Common myeloid progenitor, CD34-positive (primary cell): ENCODE measurements around the gene MAP3K20.
"Not testable (repeated sequence)": the region's sequence is repeated elsewhere in the genome, so short reads cannot be mapped to it uniquely, and the experiment has no call there.

Source experiments
- CTCF ChIA-PET: fragments of 350-600 bp; sonication (Branson Sonifier 250); formaldehyde crosslinking; loops from one replicate; lab custom pipeline; 2021; ENCODE audit warnings: antibody characterized with exemption; lab: Charles Lee
- POLR2A ChIA-PET: fragments of 350-600 bp; sonication (Branson Sonifier 250); formaldehyde crosslinking; loops from one replicate; lab custom pipeline; 2021; ENCODE audit warnings: antibody characterized with exemption; lab: Charles Lee
- DNase-seq, 3 donors: peaks; one replicate each; pipeline versions ENCODE4 v3.0.0 to v3.0.0-alpha.2; 2013
- H3K27ac ChIP-seq, 2 experiments: 1 replicate in 1 of 2; 2 replicates in 1 of 2; pipeline ENCODE4 v1.7.0; 2013; ENCODE audit warnings: inconsistent platforms in 2 of 2, low read length in 2 of 2, mild to moderate bottlenecking in 2 of 2, low read depth in 1 of 2, moderate library complexity in 1 of 2; ENCODE audit not compliant: severe bottlenecking in 2 of 2, insufficient read depth in 1 of 2, poor library complexity in 1 of 2
- H3K27me3 ChIP-seq, 5 experiments: replicated peaks in 2 of 5; 1 replicate in 3 of 5; 2 replicates in 2 of 5; pipeline versions ENCODE4 v1.6.1 to v1.7.0; 2013; ENCODE audit warnings: low read length in 4 of 5, mild to moderate bottlenecking in 2 of 5, moderate library complexity in 2 of 5, inconsistent platforms in 1 of 5; ENCODE audit not compliant: insufficient read depth in 5 of 5, control insufficient read depth in 4 of 5
- H3K36me3 ChIP-seq, 4 experiments: 1 replicate in 2 of 4; 2 replicates in 2 of 4; pipeline versions ENCODE4 v1.6.1 to v1.7.0; 2013; ENCODE audit warnings: low read length in 3 of 4, control low read depth in 1 of 4, mild to moderate bottlenecking in 1 of 4; ENCODE audit not compliant: control insufficient read depth in 4 of 4, insufficient read depth in 4 of 4
- H3K4me1 ChIP-seq, 4 experiments: 1 replicate in 3 of 4; 2 replicates in 1 of 4; pipeline versions ENCODE4 v1.6.1 to v1.7.1; 2013; ENCODE audit warnings: low read length in 3 of 4, mild to moderate bottlenecking in 3 of 4, control low read depth in 1 of 4, inconsistent platforms in 1 of 4, moderate library complexity in 1 of 4; ENCODE audit not compliant: control insufficient read depth in 4 of 4, insufficient read depth in 4 of 4; ENCODE audit errors: control extremely low read depth in 1 of 4
- H3K4me3 ChIP-seq, 7 experiments: 1 replicate in 4 of 7; 2 replicates in 3 of 7; pipeline versions ENCODE4 v1.5.1 to v1.7.0; 2013; ENCODE audit warnings: mild to moderate bottlenecking in 7 of 7, low read length in 6 of 7, moderate library complexity in 6 of 7, inconsistent platforms in 2 of 7, low read depth in 2 of 7, control low read depth in 1 of 7; ENCODE audit not compliant: insufficient read depth in 4 of 7, control insufficient read depth in 1 of 7; ENCODE audit errors: extremely low read depth in 1 of 7
- H3K9me3 ChIP-seq, 5 experiments: 1 replicate in 4 of 5; 2 replicates in 1 of 5; pipeline versions ENCODE4 v1.6.1 to v1.7.1; 2013; ENCODE audit warnings: low read length in 4 of 5, mild to moderate bottlenecking in 2 of 5, inconsistent platforms in 1 of 5, low read depth in 1 of 5, moderate library complexity in 1 of 5; ENCODE audit not compliant: control insufficient read depth in 4 of 5, insufficient read depth in 2 of 5; ENCODE audit errors: control extremely low read depth in 1 of 5
- WGBS: methylation state at CpG from one replicate; pipeline ENCODE4 v1.1.5; 2013; ENCODE audit not compliant: insufficient coverage; 5-methylcytosine and 5-hydroxymethylcytosine counted together

The MAP3K20 gene

DNA sequence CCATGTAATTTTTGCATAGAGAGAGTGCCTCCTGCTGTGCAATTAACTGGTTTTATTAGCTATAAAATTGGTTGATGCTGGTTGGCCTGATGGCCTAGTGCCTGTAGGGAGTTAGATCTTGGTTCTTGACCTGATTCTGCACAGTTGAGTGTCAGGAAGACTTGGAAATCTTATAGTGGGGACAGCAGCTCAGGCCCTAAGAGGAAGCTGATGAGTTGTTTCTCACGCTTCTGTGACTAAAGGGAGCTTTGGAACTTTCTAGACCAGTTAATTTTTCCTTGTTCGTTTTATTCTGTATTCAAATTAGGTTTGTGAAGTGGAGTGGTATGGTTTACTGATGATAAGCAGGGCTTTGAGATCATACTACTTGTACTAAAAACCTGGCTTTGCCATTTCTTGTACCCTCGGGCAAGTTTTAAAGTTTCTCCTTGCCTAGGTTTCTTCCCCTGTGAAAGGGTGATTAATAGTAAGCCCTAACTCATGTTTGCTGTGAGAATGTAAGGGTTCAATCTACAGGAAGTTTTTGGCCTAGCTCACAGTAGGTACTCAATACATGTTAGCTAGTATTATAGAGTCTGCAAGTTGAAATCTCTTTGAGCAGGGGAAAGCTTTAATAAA lies 82.1 kb downstream of the MAP3K20 start:
- CTCF ChIA-PET = interaction anchor here (0.9 kb wide), 1 partner anchor 130 kb away, joined by 3 read pairs; no protein-coding TSS in a partner anchor
- peaks cover 2 to 13% (median 7%) of the 10 kb centered on the region in 4 experiments for H3K36me3 ChIP-seq
- H3K27me3 ChIP-seq = no peaks in the 10 kb centered on the region
- no peak overlapping the region for H3K27ac ChIP-seq
- H3K4me1 ChIP-seq = peaks cover 0 to 2% (median 0%) of the 10 kb centered on the region in 4 experiments
- POLR2A ChIA-PET = interaction anchor here (0.5 to 0.8 kb wide), 2 partner anchors 31 to 227 kb away, joined by 3 read pairs; no protein-coding TSS in a partner anchor
- H3K9me3 ChIP-seq = peaks cover 0 to 9% (median 2%) of the 10 kb centered on the region in 5 experiments
- no peak overlapping the region for H3K4me3 ChIP-seq
- 100% methylated on average over 1 of the region's 3 CpGs for WGBS
- DNase-seq = no peak

DNA sequence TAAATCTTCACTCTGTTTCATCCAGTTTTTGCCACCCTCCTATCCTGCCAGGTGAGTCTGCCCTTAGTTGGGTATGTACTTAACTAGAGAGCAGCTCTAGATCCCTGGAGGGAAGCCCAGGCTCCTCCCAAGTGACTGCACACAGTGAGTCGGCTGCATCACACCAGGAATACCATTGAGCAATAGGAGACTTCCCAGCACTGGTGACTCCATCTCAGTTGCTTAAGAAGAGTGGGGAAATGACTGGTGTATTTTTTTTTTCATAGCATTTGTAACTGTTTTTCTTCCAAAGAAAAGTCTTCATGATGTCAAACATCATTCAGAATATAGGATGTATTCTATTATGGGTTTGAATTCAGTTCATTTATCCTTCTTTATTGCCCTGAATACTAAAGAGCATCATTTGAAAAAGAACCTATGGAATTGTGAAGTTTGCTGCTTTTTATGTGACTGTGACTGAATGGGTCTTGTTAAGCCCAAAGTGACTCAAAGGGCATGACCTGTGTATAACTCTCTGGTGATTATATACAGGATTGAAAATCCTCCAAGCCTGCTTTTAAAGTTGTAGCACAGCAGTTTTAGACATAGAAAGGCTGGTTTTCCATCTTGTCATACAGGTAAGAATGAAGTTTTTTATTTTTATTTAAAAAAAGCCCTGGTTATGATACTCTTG lies 84.3 kb downstream of the MAP3K20 start:
- H3K9me3 ChIP-seq = peaks cover 0 to 9% (median 2%) of the 10 kb centered on the region in 5 experiments
- H3K36me3 ChIP-seq = peaks cover 2 to 10% (median 7%) of the 10 kb centered on the region in 4 experiments
- peaks cover 0 to 2% (median 0%) of the 10 kb centered on the region in 4 experiments for H3K4me1 ChIP-seq
- ChIA-PET POLR2A (no interaction called here), CTCF (interaction anchor here (0.7 kb wide), 1 partner anchor 1208 kb away, joined by 3 read pairs; no protein-coding TSS in a partner anchor)
- H3K4me3 ChIP-seq = no peak overlapping the region
- no CpG with 5 or more reads among the region's 1 CpG for WGBS
- DNase-seq = peak in 2 of 3 donors; percentile 14 to 20
- H3K27me3 ChIP-seq = no peaks in the 10 kb centered on the region
- no peak overlapping the region for H3K27ac ChIP-seq

DNA sequence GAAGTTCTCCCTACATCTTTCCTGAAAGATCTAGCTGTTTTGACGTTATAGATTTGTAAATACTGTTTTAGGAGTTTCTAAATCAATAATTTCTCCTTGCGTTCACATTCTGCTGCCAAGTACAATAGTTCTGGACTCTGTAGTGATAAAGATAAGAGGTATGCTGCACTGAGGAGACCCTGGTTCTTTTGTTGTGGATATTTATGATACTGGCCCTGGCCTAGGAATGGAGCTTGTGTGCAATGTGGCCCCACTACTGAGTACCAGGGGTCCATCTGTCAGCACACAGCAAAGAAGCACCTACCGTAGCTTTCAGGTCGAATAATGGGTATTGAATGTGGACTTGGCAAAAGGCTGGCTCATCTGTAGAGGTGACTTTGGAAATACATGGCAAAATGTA lies 85.0 kb downstream of the MAP3K20 start:
- H3K27ac ChIP-seq = no peak overlapping the region
- POLR2A ChIA-PET = no interaction called here
- peaks cover under 1 to 9% (median 6%) of the 10 kb centered on the region in 4 experiments for H3K36me3 ChIP-seq
- H3K4me1 ChIP-seq = peaks cover 0 to 2% (median 0%) of the 10 kb centered on the region in 4 experiments
- WGBS = 86% methylated on average over 1 of the region's 4 CpGs
- no peak overlapping the region for H3K4me3 ChIP-seq
- DNase-seq = no peak
- H3K27me3 ChIP-seq = no peaks in the 10 kb centered on the region
- H3K9me3 ChIP-seq = peaks cover 0 to 7% (median 2%) of the 10 kb centered on the region in 5 experiments
- CTCF ChIA-PET = no interaction called here

DNA sequence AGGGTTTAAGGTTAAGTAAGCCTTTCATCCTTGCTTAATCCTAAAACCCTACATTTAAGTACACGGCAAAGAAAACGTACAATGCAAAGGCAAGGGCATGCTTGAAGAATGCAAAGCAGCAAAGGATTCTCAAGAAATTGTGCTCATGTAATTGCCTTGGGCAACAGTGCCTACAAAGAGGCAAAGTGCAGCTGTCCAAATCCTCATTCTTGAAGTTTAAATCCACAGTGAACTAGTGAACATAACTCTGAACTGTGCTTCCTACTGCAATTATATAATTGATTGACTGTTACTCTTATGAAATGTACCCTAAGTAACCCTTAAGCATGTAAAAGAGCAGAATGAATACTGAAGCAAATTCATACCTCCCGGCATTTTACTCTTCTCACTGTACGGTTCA lies 85.4 kb downstream of the MAP3K20 start:
- Histone ChIP-seq H3K4me1 (peaks cover 0 to 2% (median 0%) of the 10 kb centered on the region in 4 experiments), H3K9me3 (peaks cover 0 to 3% (median 2%) of the 10 kb centered on the region in 5 experiments), H3K36me3 (peaks cover 0 to 5% (median 5%) of the 10 kb centered on the region in 4 experiments), H3K27me3 (no peaks in the 10 kb centered on the region), H3K27ac (no peak overlapping the region), H3K4me3 (no peak overlapping the region)
- 100% methylated on average over 3 of the region's 4 CpGs for WGBS
- CTCF ChIA-PET = no interaction called here
- POLR2A ChIA-PET = no interaction called here
- DNase-seq = no peak

DNA sequence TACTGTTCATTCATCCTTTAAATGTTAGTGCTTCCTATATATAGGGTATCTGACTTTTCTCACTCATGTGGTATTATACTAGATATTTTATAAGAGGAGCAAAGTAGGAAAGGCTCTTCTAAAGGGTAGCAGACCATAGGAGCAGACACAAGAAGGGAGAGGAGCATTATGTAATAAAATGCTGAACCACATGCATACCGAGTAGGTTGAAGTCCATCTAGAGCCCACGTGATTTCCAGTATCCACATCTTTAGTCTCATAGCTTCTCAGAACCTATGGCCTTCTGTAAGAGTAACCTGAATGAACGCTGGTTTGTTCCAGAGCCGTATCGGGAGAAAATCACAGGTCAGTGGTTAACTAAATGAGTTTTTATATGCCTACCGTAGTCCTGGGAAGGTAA lies 85.9 kb downstream of the MAP3K20 start:
- Histone ChIP-seq H3K27me3 (no peaks in the 10 kb centered on the region), H3K4me1 (peaks cover 0 to 2% (median 0%) of the 10 kb centered on the region in 4 experiments), H3K27ac (no peak overlapping the region), H3K4me3 (no peak overlapping the region), H3K36me3 (peaks cover 0 to 5% (median 2%) of the 10 kb centered on the region in 4 experiments), H3K9me3 (peaks cover 0 to 2% (median 0%) of the 10 kb centered on the region in 5 experiments)
- POLR2A ChIA-PET = no interaction called here
- no peak for DNase-seq
- CTCF ChIA-PET = no interaction called here
- 97% methylated on average over 6 of the region's 6 CpGs for WGBS

DNA sequence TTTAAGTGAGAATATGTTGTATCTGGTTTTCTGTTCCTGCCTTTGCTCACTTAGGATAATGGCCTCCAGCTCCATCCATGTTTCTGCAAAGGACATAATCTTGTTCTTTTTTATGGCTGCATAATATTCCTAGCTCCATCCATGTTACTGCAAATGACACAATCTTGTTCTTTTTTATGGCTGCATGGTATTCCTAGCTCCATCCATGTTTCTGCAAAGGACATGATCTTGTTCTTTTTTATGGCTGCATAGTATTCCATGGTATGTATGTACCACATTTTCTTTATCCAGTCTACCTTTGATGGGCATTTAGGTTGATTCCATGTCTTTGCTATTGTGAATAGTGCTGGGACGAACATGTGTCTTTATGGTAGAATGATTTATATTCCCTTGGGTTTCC lies 87.7 kb downstream of the MAP3K20 start:
- DNase-seq = not testable (repeated sequence)

More for the DNA sequence above, 87.7 kb downstream of the MAP3K20 start:
- H3K4me3 ChIP-seq, POLR2A ChIA-PET, H3K4me1 ChIP-seq, H3K9me3 ChIP-seq, H3K27ac ChIP-seq, H3K27me3 ChIP-seq, H3K36me3 ChIP-seq: not testable (repeated sequence)
- CTCF ChIA-PET = interaction anchor here (0.9 kb wide), 1 partner anchor 13 kb away, joined by 3 read pairs; no protein-coding TSS in a partner anchor
- whole genome bisulfite sequencing = no CpG with 5 or more reads among the region's 1 CpG
